Suprapubic skin (tissue), 4 donors: ENCODE measurements around the gene TLR8. TPM values are rescaled to one million over a fixed set of nuclear protein-coding genes. Genes with fewer than 3 reads are reported as not detected.

Experiments
- DNase-seq, 2 donors: peaks; one replicate each; pipeline ENCODE4 v3.0.0-alpha.2; 2019; ENCODE audit warnings: low spot score in 2 of 2
- H3K27ac ChIP-seq: fragments of 200-600 bp; sonication (generic); one replicate; pipeline ENCODE4 v1.5.1; 2019
- H3K27me3 ChIP-seq: fragments of 200-600 bp; sonication (generic); one replicate; pipeline ENCODE4 v1.5.1; 2019
- H3K36me3 ChIP-seq: fragments of 200-600 bp; sonication (generic); one replicate; pipeline ENCODE4 v1.5.1; 2019
- H3K4me1 ChIP-seq: fragments of 200-600 bp; sonication (generic); one replicate; pipeline ENCODE4 v1.5.1; 2019
- H3K4me3 ChIP-seq: fragments of 200-600 bp; sonication (generic); one replicate; pipeline ENCODE4 v1.5.1; 2019; ENCODE audit warnings: mild to moderate bottlenecking
- H3K9me3 ChIP-seq: fragments of 200-600 bp; sonication (generic); one replicate; pipeline ENCODE4 v1.5.1; 2019
- CTCF ChIP-seq, 2 donors: fragments of 200-600 bp in 1 of 2; fragments of 450-650 bp in 1 of 2; sonication (generic) in 1 of 2; IDR thresholded peaks; one replicate each; pipeline ENCODE4 v1.5.1; 2016 to 2019; ENCODE audit warnings: antibody characterized with exemption in 2 of 2, mild to moderate bottlenecking in 1 of 2, moderate library complexity in 1 of 2
- EP300 ChIP-seq: sonication (generic); formaldehyde crosslinking; IDR thresholded peaks from one replicate; pipeline ENCODE4 v1.6.1; 2017; ENCODE audit warnings: antibody characterized with exemption
- POLR2A ChIP-seq, 2 donors: fragments of 450-650 bp; IDR thresholded peaks; one replicate each; pipeline ENCODE4 v1.6.1; 2017; ENCODE audit warnings: antibody characterized with exemption in 2 of 2, mild to moderate bottlenecking in 2 of 2, moderate library complexity in 2 of 2
- POLR2AphosphoS5 ChIP-seq, 3 donors: sonication (generic); formaldehyde crosslinking; IDR thresholded peaks; one replicate each; pipeline ENCODE4 v1.6.1; 2017; ENCODE audit warnings: antibody characterized with exemption in 3 of 3
- WGBS: methylation state at CpG from one replicate; pipeline ENCODE4 v1.1.5; 2018; 5-methylcytosine and 5-hydroxymethylcytosine counted together
- total RNA-seq, 4 donors: library from RNA; depleted of rRNA; stranded (reverse); fragments of >200 nt; gene quantifications; one replicate each; pipeline ENCODE4 v1.1.0, GENCODE V29; 2016

Gene TLR8
- total RNA-seq, 4 donors from 2014 or later, result 0.11 to 0.17 (median 0.16) TPM; not detected in 1

- H3K4me3 ChIP-seq, result no peak overlapping the region
- 59% methylated on average over 5 of the region's 5 CpGs for WGBS
- no peaks in the 10 kb centered on the region for H3K9me3 ChIP-seq
- DNase-seq, result no peak
- H3K36me3 ChIP-seq, result no peaks in the 10 kb centered on the region
- TF ChIP-seq CTCF (IDR thresholded peaks at IDR 0.05) (no peak), POLR2AphosphoS5 (IDR thresholded peaks at IDR 0.05) (no peak)
- peaks cover 33% of the 10 kb centered on the region for H3K4me1 ChIP-seq
- no peaks in the 10 kb centered on the region for H3K27me3 ChIP-seq
- H3K27ac ChIP-seq, result peak overlapping the region; percentile 69
These were observed 42.9 kb downstream of the TLR8 start for GRCh38 chrX:12949205-12949926.

GRCh38 chrX:12949927-12950656, 43.7 kb downstream of the TLR8 start:
- Histone ChIP-seq H3K4me1 (peaks cover 33% of the 10 kb centered on the region), H3K36me3 (no peaks in the 10 kb centered on the region), H3K27ac (peak overlapping the region; percentile 69), H3K27me3 (no peaks in the 10 kb centered on the region), H3K4me3 (no peak overlapping the region), H3K9me3 (no peaks in the 10 kb centered on the region)
- no peak for TF ChIP-seq POLR2AphosphoS5 (IDR thresholded peaks at IDR 0.05)
- no peak for TF ChIP-seq EP300
- no peak for TF ChIP-seq CTCF (IDR thresholded peaks at IDR 0.05)
- no peak for TF ChIP-seq POLR2A (IDR thresholded peaks at IDR 0.05)
- peak; percentile 87 to 89 for DNase-seq
- WGBS, result 46% methylated on average over 11 of the region's 11 CpGs

- no peaks in the 10 kb centered on the region for H3K27me3 ChIP-seq
- H3K4me1 ChIP-seq, result peaks cover 39% of the 10 kb centered on the region
- WGBS, result 59% methylated on average over 9 of the region's 9 CpGs
These were observed 44.6 kb downstream of the TLR8 start for GRCh38 chrX:12950851-12951594.

GRCh38 chrX:12951595-12951975, 45.2 kb downstream of the TLR8 start:
- Histone ChIP-seq H3K9me3 (no peaks in the 10 kb centered on the region), H3K4me1 (peaks cover 43% of the 10 kb centered on the region), H3K27ac (no peak overlapping the region), H3K27me3 (no peaks in the 10 kb centered on the region), H3K4me3 (no peak overlapping the region), H3K36me3 (no peaks in the 10 kb centered on the region)
- DNase-seq, result no peak
- no peak for TF ChIP-seq EP300
- WGBS, result 89% methylated on average over 5 of the region's 5 CpGs

More at GRCh38 chrX:12950851-12951594, 44.6 kb downstream of the TLR8 start:
- TF ChIP-seq EP300 (no peak), CTCF (IDR thresholded peaks at IDR 0.05) (peak in 1 of 2 donors; percentile 15), POLR2A (IDR thresholded peaks at IDR 0.05) (no peak), POLR2AphosphoS5 (IDR thresholded peaks at IDR 0.05) (no peak)
- no peaks in the 10 kb centered on the region for H3K36me3 ChIP-seq
- H3K27ac ChIP-seq, result peak overlapping the region; percentile 69
- DNase-seq, result no peak
- H3K4me3 ChIP-seq, result no peak overlapping the region
- H3K9me3 ChIP-seq, result no peaks in the 10 kb centered on the region

- Histone ChIP-seq H3K4me1 (peaks cover 33% of the 10 kb centered on the region), H3K27ac (no peak overlapping the region), H3K4me3 (no peak overlapping the region), H3K36me3 (no peaks in the 10 kb centered on the region), H3K27me3 (no peaks in the 10 kb centered on the region), H3K9me3 (no peaks in the 10 kb centered on the region)
- TF ChIP-seq CTCF (IDR thresholded peaks at IDR 0.05) (no peak), POLR2AphosphoS5 (IDR thresholded peaks at IDR 0.05) (no peak), EP300 (no peak), POLR2A (IDR thresholded peaks at IDR 0.05) (no peak)
- DNase-seq, result no peak
- WGBS, result 95% methylated on average over 8 of the region's 8 CpGs
These were observed 47.0 kb downstream of the TLR8 start for GRCh38 chrX:12953420-12953819.
